WERI-Rb-1 (cell line): ENCODE data around the gene GAK.

Source experiments
- DNase-seq: peaks from one replicate; pipeline ENCODE4 v3.0.0-alpha.2; 2020
- H3K27ac ChIP-seq: fragments of 250-450 bp; sonication (Bioruptor Pico); 2 replicates; pipeline ENCODE4 v1.5.1; 2020; ENCODE audit warnings: mild to moderate bottlenecking, moderate library complexity
- H3K27me3 ChIP-seq: fragments of 250-450 bp; sonication (Bioruptor Pico); 2 replicates; pipeline ENCODE4 v1.5.1; 2021; ENCODE audit warnings: mild to moderate bottlenecking, low read depth, moderate library complexity; ENCODE audit not compliant: insufficient read depth, severe bottlenecking
- H3K36me3 ChIP-seq: fragments of 250-450 bp; sonication (Bioruptor Pico); 2 replicates; pipeline ENCODE4 v1.5.1; 2020; ENCODE audit warnings: mild to moderate bottlenecking, moderate library complexity
- H3K4me3 ChIP-seq: 2 replicates; pipeline ENCODE4 v1.5.1; 2011; ENCODE audit warnings: low read depth, mild to moderate bottlenecking, control low read depth, low read length
- H3K9me3 ChIP-seq: fragments of 250-450 bp; sonication (Bioruptor Pico); 2 replicates; pipeline ENCODE4 v1.5.1; 2021; ENCODE audit warnings: mild to moderate bottlenecking, moderate library complexity; ENCODE audit not compliant: severe bottlenecking
- CTCF ChIP-seq: IDR thresholded peaks from 2 replicates; pipeline ENCODE4 v1.5.1; 2011; ENCODE audit warnings: low read depth, mild to moderate bottlenecking, control low read depth, inconsistent platforms, low read length

The GAK gene

GRCh38 chr4:829761-830600 is 102.1 kb downstream of the GAK start:
- no peak for DNase-seq
- Histone ChIP-seq H3K27me3 (no peaks in the 10 kb centered on the region), H3K4me3 (no peak overlapping the region), H3K9me3 (peaks cover 11% of the 10 kb centered on the region), H3K36me3 (no peaks in the 10 kb centered on the region), H3K27ac (peak overlapping the region; percentile 22)
- no peak for TF ChIP-seq CTCF

GRCh38 chr4:829291-829690 is 102.8 kb downstream of the GAK start:
- H3K27me3 ChIP-seq = no peaks in the 10 kb centered on the region

GRCh38 chr4:828641-829271 is 103.4 kb downstream of the GAK start:
- no peaks in the 10 kb centered on the region for H3K27me3 ChIP-seq
- peak; percentile 85 for TF ChIP-seq CTCF
- DNase-seq = peak; percentile 79

More at GRCh38 chr4:829291-829690, 102.8 kb downstream of the GAK start:
- no peak overlapping the region for H3K4me3 ChIP-seq
- H3K27ac ChIP-seq = peak overlapping the region; percentile 22; the same call in 1 of the 2 replicates
- peaks cover 11% of the 10 kb centered on the region for H3K9me3 ChIP-seq
- H3K36me3 ChIP-seq = peaks cover 4% of the 10 kb centered on the region
- DNase-seq = no peak
- TF ChIP-seq CTCF = no peak

GRCh38 chr4:827209-828081 is 104.7 kb downstream of the GAK start:
- peak; percentile 75 for DNase-seq
- Histone ChIP-seq H3K27me3 (no peaks in the 10 kb centered on the region), H3K9me3 (peaks cover 10% of the 10 kb centered on the region), H3K27ac (peak overlapping the region; percentile 88), H3K4me3 (peak overlapping the region; percentile 19), H3K36me3 (peaks cover 23% of the 10 kb centered on the region)
- TF ChIP-seq CTCF = no peak

More at GRCh38 chr4:828641-829271, 103.4 kb downstream of the GAK start:
- peak overlapping the region; percentile 33; the same call in 1 of the 2 replicates for H3K27ac ChIP-seq
- no peak overlapping the region for H3K4me3 ChIP-seq
- peaks cover 11% of the 10 kb centered on the region for H3K9me3 ChIP-seq
- H3K36me3 ChIP-seq = peaks cover 10% of the 10 kb centered on the region

GRCh38 chr4:826508-827208 is 105.5 kb downstream of the GAK start:
- peak; percentile 54 for DNase-seq
- TF ChIP-seq CTCF = no peak
- peak overlapping the region; percentile 88 for H3K27ac ChIP-seq
- no peaks in the 10 kb centered on the region for H3K27me3 ChIP-seq
- H3K9me3 ChIP-seq = peaks cover 8% of the 10 kb centered on the region
- H3K4me3 ChIP-seq = peak overlapping the region; percentile 54
- peaks cover 31% of the 10 kb centered on the region for H3K36me3 ChIP-seq
